ENCODE results near the gene PIK3CA.

The PIK3CA gene

GRCh38 chr3:179158336-179159039, 10.3 kb downstream of the PIK3CA start:
- Histone ChIP-seq H3K9me3 (no peaks in the 10 kb centered on the region), H3K27me3 (no peaks in the 10 kb centered on the region), H3K4me3 (no peak overlapping the region), H3K36me3 (no peaks in the 10 kb centered on the region), H3K27ac (no peak overlapping the region), H3K4me1 (peaks cover 0 to 31% (median 7%) of the 10 kb centered on the region in 4 donors)
- DNase-seq = no peak
- TF ChIP-seq, protein P1, sequence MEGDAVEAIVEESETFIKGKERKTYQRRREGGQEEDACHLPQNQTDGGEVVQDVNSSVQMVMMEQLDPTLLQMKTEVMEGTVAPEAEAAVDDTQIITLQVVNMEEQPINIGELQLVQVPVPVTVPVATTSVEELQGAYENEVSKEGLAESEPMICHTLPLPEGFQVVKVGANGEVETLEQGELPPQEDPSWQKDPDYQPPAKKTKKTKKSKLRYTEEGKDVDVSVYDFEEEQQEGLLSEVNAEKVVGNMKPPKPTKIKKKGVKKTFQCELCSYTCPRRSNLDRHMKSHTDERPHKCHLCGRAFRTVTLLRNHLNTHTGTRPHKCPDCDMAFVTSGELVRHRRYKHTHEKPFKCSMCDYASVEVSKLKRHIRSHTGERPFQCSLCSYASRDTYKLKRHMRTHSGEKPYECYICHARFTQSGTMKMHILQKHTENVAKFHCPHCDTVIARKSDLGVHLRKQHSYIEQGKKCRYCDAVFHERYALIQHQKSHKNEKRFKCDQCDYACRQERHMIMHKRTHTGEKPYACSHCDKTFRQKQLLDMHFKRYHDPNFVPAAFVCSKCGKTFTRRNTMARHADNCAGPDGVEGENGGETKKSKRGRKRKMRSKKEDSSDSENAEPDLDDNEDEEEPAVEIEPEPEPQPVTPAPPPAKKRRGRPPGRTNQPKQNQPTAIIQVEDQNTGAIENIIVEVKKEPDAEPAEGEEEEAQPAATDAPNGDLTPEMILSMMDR (IDR thresholded peaks at IDR 0.05) = no peak
- intact Hi-C loops (cut with DNase I; ENCODE audit: low total_unique reads) = no loop called here

DNA sequence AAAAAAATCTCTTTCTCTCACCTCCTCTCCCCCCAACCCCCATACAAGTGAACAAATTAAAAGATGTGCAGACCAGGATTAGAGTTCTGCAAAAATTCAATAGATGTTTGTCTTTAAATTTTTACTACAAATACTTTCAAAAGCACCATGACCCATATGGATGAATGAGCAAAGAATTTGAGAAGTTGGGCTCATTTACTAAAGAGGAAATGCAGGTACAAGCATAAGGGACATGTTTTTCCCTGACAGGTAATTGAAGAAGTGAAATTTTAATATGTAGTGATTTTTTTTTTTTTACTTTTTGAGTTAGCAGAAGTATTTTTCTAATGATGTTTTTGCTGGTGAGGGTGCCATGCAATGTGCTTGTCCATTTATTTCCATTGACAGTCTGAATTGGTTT, 15.3 kb downstream of the PIK3CA start:
- Histone ChIP-seq H3K9me3 (no peaks in the 10 kb centered on the region), H3K36me3 (no peaks in the 10 kb centered on the region), H3K27ac (no peak overlapping the region), H3K27me3 (no peaks in the 10 kb centered on the region), H3K4me3 (no peak overlapping the region), H3K4me1 (peaks cover 0 to 14% (median 3%) of the 10 kb centered on the region in 4 donors)
- DNase-seq = no peak
- intact Hi-C loops (cut with DNase I; ENCODE audit: low total_unique reads) = no loop called here
- TF ChIP-seq, protein P1 (IDR thresholded peaks at IDR 0.05) = no peak

GRCh38 chr3:179164857-179165256, 16.7 kb downstream of the PIK3CA start:
- DNase-seq = no peak
- H3K9me3 ChIP-seq = no peaks in the 10 kb centered on the region
- H3K4me1 ChIP-seq = peaks cover 0 to 22% (median 3%) of the 10 kb centered on the region in 4 donors
- no peaks in the 10 kb centered on the region for H3K36me3 ChIP-seq
- no peak overlapping the region for H3K4me3 ChIP-seq
- H3K27me3 ChIP-seq = no peaks in the 10 kb centered on the region
- H3K27ac ChIP-seq = no peak overlapping the region
- intact Hi-C loops (cut with DNase I; ENCODE audit: low total_unique reads) = no loop called here
- TF ChIP-seq, protein P1 (IDR thresholded peaks at IDR 0.05) = no peak

GRCh38 chr3:179166561-179167201, 18.5 kb downstream of the PIK3CA start:
- H3K4me3 ChIP-seq = no peak overlapping the region
- no peaks in the 10 kb centered on the region for H3K27me3 ChIP-seq
- TF ChIP-seq, protein P1 (IDR thresholded peaks at IDR 0.05) = no peak
- intact Hi-C loops (cut with DNase I; ENCODE audit: low total_unique reads) = no loop called here
- H3K4me1 ChIP-seq = peaks cover 0 to 24% (median 0%) of the 10 kb centered on the region in 4 donors
- no peaks in the 10 kb centered on the region for H3K36me3 ChIP-seq
- DNase-seq = no peak
- peaks cover 0 to 5% (median 2%) of the 10 kb centered on the region in 3 donors for H3K9me3 ChIP-seq
- H3K27ac ChIP-seq = no peak overlapping the region

GRCh38 chr3:179168918-179169317, 20.8 kb downstream of the PIK3CA start:
- Histone ChIP-seq H3K4me1 (peaks cover 0 to 24% (median 0%) of the 10 kb centered on the region in 4 donors), H3K9me3 (peaks cover 0 to 11% (median 10%) of the 10 kb centered on the region in 3 donors), H3K27ac (no peak overlapping the region), H3K4me3 (no peak overlapping the region), H3K27me3 (no peaks in the 10 kb centered on the region), H3K36me3 (no peaks in the 10 kb centered on the region)
- no peak for DNase-seq
- TF ChIP-seq, protein P1 (IDR thresholded peaks at IDR 0.05) = no peak
- intact Hi-C loops (cut with DNase I; ENCODE audit: low total_unique reads) = no loop called here

All from tibial artery (tissue), 4 donors.